Stomach (tissue), 4 donors: Measurements from ENCODE around the gene SLC22A12.

Experiments used
- POLR2A ChIP-seq, 4 donors: fragments of 450-650 bp; IDR thresholded peaks; one replicate each; pipeline ENCODE4 v1.6.1; 2016; ENCODE audit warnings: antibody characterized with exemption in 4 of 4, control low read depth in 2 of 4, mild to moderate bottlenecking in 1 of 4, moderate library complexity in 1 of 4
- POLR2AphosphoS5 ChIP-seq, 3 donors: sonication (generic); formaldehyde crosslinking; IDR thresholded peaks; one replicate each; pipeline ENCODE4 v1.6.1; 2016; ENCODE audit warnings: antibody characterized with exemption in 3 of 3
- TF ChIP-seq, protein P1 (sequence below), 7 experiments: fragments of 450-650 bp in 4 of 7; fragments of 200-600 bp in 3 of 7; sonication (generic) in 3 of 7; IDR thresholded peaks; one replicate each; pipeline ENCODE4 v1.5.1; 2016 to 2019; ENCODE audit warnings: antibody characterized with exemption in 7 of 7, control low read depth in 2 of 7, mild to moderate bottlenecking in 1 of 7

- TF ChIP-seq, protein P1, sequence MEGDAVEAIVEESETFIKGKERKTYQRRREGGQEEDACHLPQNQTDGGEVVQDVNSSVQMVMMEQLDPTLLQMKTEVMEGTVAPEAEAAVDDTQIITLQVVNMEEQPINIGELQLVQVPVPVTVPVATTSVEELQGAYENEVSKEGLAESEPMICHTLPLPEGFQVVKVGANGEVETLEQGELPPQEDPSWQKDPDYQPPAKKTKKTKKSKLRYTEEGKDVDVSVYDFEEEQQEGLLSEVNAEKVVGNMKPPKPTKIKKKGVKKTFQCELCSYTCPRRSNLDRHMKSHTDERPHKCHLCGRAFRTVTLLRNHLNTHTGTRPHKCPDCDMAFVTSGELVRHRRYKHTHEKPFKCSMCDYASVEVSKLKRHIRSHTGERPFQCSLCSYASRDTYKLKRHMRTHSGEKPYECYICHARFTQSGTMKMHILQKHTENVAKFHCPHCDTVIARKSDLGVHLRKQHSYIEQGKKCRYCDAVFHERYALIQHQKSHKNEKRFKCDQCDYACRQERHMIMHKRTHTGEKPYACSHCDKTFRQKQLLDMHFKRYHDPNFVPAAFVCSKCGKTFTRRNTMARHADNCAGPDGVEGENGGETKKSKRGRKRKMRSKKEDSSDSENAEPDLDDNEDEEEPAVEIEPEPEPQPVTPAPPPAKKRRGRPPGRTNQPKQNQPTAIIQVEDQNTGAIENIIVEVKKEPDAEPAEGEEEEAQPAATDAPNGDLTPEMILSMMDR (IDR thresholded peaks at IDR 0.05): no peak
- TF ChIP-seq POLR2AphosphoS5 (IDR thresholded peaks at IDR 0.05) (no peak), POLR2A (IDR thresholded peaks at IDR 0.05) (no peak)
Observed at GRCh38 chr11:64637334-64638017, 46.5 kb downstream of the SLC22A12 start.
